PFSK-1 (cell line): ENCODE measurements around the gene NXPH3.

Experiments used
- FOXP2 ChIP-seq: optimal IDR thresholded peaks from 2 replicates; pipeline ENCODE3; 2011; ENCODE audit warnings: borderline replicate concordance, control low read depth, inconsistent platforms; ENCODE audit not compliant: insufficient read depth; ENCODE audit errors: extremely low read length, extremely low read depth
- POLR2AphosphoS5 ChIP-seq: IDR thresholded peaks from 2 replicates; pipeline ENCODE4 v1.6.1; 2012; ENCODE audit warnings: low read depth, mild to moderate bottlenecking, control low read depth, low read length, moderate library complexity
- SIN3A ChIP-seq: IDR thresholded peaks from 2 replicates; pipeline ENCODE4 v1.6.1; 2012; ENCODE audit warnings: mild to moderate bottlenecking, low read length, moderate library complexity, borderline replicate concordance; ENCODE audit not compliant: insufficient read depth
- TAF1 ChIP-seq: IDR thresholded peaks from 2 replicates; pipeline ENCODE4 v1.6.1; 2012; ENCODE audit warnings: low read length, control low read depth, borderline replicate concordance; ENCODE audit not compliant: insufficient read depth
- TF ChIP-seq, protein P1 (sequence below), 2 experiments: IDR thresholded peaks; 2 replicates each; pipeline versions ENCODE4 v1.6.1 to v1.8.0; 2011 to 2012; ENCODE audit warnings: low read depth in 2 of 2, low read length in 2 of 2, control low read depth in 1 of 2, inconsistent platforms in 1 of 2, mild to moderate bottlenecking in 1 of 2, moderate library complexity in 1 of 2; ENCODE audit not compliant: insufficient read depth in 1 of 2

DNA sequence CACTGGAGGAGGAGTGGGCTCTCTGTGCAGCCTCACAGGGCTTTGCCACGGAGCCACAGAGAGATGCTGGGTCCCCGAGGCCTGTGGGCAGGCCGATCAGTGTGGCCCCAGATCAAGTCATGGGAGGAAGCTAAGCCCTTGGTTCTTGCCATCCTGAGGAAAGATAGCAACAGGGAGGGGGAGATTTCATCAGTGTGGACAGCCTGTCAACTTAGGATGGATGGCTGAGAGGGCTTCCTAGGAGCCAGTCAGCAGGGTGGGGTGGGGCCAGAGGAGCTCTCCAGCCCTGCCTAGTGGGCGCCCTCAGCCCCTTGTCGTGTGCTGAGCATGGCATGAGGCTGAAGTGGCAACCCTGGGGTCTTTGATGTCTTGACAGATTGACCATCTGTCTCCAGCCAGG lies 3.9 kb downstream of the NXPH3 start:
- no peak for TF ChIP-seq SIN3A
- TF ChIP-seq POLR2AphosphoS5: no peak
- TF ChIP-seq, protein P1, sequence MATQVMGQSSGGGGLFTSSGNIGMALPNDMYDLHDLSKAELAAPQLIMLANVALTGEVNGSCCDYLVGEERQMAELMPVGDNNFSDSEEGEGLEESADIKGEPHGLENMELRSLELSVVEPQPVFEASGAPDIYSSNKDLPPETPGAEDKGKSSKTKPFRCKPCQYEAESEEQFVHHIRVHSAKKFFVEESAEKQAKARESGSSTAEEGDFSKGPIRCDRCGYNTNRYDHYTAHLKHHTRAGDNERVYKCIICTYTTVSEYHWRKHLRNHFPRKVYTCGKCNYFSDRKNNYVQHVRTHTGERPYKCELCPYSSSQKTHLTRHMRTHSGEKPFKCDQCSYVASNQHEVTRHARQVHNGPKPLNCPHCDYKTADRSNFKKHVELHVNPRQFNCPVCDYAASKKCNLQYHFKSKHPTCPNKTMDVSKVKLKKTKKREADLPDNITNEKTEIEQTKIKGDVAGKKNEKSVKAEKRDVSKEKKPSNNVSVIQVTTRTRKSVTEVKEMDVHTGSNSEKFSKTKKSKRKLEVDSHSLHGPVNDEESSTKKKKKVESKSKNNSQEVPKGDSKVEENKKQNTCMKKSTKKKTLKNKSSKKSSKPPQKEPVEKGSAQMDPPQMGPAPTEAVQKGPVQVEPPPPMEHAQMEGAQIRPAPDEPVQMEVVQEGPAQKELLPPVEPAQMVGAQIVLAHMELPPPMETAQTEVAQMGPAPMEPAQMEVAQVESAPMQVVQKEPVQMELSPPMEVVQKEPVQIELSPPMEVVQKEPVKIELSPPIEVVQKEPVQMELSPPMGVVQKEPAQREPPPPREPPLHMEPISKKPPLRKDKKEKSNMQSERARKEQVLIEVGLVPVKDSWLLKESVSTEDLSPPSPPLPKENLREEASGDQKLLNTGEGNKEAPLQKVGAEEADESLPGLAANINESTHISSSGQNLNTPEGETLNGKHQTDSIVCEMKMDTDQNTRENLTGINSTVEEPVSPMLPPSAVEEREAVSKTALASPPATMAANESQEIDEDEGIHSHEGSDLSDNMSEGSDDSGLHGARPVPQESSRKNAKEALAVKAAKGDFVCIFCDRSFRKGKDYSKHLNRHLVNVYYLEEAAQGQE (IDR thresholded peaks at IDR 0.05; ENCODE audit: insufficient read depth in 1 of 2, low read depth in 2 of 2, low read length in 2 of 2): no peak
- no peak for TF ChIP-seq TAF1
- no peak for TF ChIP-seq FOXP2
